Cardiac muscle cell (in vitro differentiated cells and primary cell): ENCODE measurements around the gene UTP18. TPM values are rescaled to one million over a fixed set of nuclear protein-coding genes. Genes with fewer than 3 reads are reported as not detected.
"Not testable (repeated sequence)": the region's sequence is repeated elsewhere in the genome, so short reads cannot be mapped to it uniquely, and the experiment has no call there.

ENCODE experiments used
- DNase-seq, 2 donors: peaks; one replicate each; pipeline versions ENCODE4 v3.0.0 to v3.0.0-alpha.2; 2010 to 2017; ENCODE audit warnings: low read depth in 1 of 2, low spot score in 1 of 2
- H3K27ac ChIP-seq: fragments of 200-600 bp; sonication (generic); 2 replicates; pipeline ENCODE4 v1.5.1; 2016
- H3K27me3 ChIP-seq: fragments of 200-600 bp; sonication (generic); 2 replicates; pipeline ENCODE4 v1.6.0; 2016; ENCODE audit warnings: control low read depth
- H3K36me3 ChIP-seq: fragments of 200-600 bp; sonication (generic); 2 replicates; pipeline ENCODE4 v1.5.1; 2016; ENCODE audit warnings: control low read depth
- H3K4me1 ChIP-seq: fragments of 200-600 bp; sonication (generic); 2 replicates; pipeline ENCODE4 v1.8.1; 2017; ENCODE audit warnings: low read depth, mild to moderate bottlenecking, mixed run types
- H3K4me3 ChIP-seq: fragments of 200-600 bp; sonication (generic); 2 replicates; pipeline ENCODE4 v1.5.1; 2016; ENCODE audit warnings: mild to moderate bottlenecking
- H3K9me3 ChIP-seq: fragments of 200-600 bp; sonication (generic); 2 replicates; pipeline ENCODE4 v1.5.1; 2017; ENCODE audit warnings: low read depth, mild to moderate bottlenecking, control low read depth
- CTCF ChIP-seq: IDR thresholded peaks from 2 replicates; pipeline ENCODE4 v1.5.1; 2012; ENCODE audit warnings: low read depth, mild to moderate bottlenecking, low read length
- polyA plus RNA-seq: library from polyadenylated mRNA; unstranded; fragments of >200 nt; fragmentation: Nextera tagmentation; extraction: Ambion mirVana; gene quantifications from 2 replicates; pipeline ENCODE4 v1.2.1, GENCODE V29; 2016
- total RNA-seq: library from RNA; depleted of rRNA; stranded (reverse); fragments of >200 nt; gene quantifications from 2 replicates; pipeline ENCODE4 v1.2.3, GENCODE V29; 2016

The UTP18 gene
- total and polyA plus RNA-seq, 2 experiments from 2014 or later: 19.2 to 24.9 TPM

DNA sequence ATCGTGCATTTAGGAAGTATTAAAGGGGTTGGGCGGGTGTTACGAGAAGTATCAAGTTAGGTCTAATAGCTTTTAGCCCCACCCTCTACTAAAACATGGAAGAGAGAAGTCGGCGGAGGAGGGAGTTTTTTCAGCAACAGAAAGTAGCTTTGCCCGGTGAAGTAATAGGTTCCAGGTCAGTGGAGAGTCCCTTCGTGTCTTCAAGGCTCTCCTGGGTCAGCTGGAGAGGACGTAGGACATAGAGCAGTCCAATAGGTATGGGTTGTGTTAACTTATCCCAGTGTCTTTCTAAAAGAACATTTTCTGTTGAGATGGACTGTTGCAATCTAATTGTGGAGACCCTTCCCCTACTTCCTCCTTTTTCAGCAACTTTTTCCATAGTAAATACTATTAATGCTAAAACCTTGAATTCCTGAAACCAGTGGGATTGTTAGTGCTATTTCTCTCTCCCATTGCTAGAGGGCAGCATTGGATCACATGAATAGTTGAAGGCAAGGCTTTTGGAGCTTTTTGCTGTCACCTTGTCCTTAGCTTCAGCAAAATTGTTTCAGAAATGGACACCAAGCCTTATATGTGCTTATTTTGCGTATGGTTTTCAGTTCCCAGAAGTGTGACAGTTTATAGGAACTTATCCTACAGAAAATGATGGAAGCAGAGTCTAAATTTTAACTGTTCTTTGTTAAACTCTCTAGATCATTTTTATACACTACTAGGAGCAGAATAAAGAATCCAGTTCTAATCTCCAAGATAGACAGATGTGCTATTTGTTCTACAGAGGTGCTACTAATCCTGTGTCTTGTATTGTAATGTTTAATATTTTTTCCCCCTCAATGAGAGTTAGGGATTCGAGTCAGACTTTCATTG, 38.4 kb downstream of the UTP18 start:
- no peak overlapping the region for H3K4me3 ChIP-seq
- H3K4me1 ChIP-seq: no peaks in the 10 kb centered on the region
- H3K27me3 ChIP-seq: no peaks in the 10 kb centered on the region
- peaks cover 2% of the 10 kb centered on the region for H3K36me3 ChIP-seq
- H3K27ac ChIP-seq: no peak overlapping the region
- no peaks in the 10 kb centered on the region for H3K9me3 ChIP-seq
- peak; percentile 80 for TF ChIP-seq CTCF
- peak; percentile 61 to 65 for DNase-seq

DNA sequence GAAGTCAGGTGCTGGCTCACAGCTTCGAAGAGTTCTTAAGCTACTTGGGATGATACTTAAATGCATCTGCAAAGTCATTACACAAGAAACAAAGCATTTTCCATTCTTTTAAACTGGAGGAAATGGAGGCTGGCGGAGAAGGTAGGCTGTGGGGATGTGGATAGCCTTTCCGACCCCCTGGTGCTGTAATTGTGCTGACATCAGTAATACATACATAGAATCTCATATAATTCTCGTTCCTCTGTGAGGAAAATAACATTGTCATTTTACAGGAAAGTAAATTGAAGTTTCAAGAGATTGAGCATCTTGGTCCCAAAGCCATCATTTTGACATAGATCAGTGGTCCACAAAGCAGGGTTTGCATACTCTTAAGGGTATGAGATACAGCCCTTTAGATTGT, 39.5 kb downstream of the UTP18 start:
- Histone ChIP-seq H3K36me3 (no peaks in the 10 kb centered on the region), H3K4me3 (no peak overlapping the region), H3K9me3 (no peaks in the 10 kb centered on the region), H3K27me3 (no peaks in the 10 kb centered on the region), H3K27ac (no peak overlapping the region), H3K4me1 (no peaks in the 10 kb centered on the region)
- no peak for DNase-seq
- TF ChIP-seq CTCF: no peak

- no peak for DNase-seq
- Histone ChIP-seq H3K36me3 (no peaks in the 10 kb centered on the region), H3K27me3 (no peaks in the 10 kb centered on the region), H3K9me3 (no peaks in the 10 kb centered on the region), H3K4me1 (no peaks in the 10 kb centered on the region), H3K27ac (no peak overlapping the region), H3K4me3 (no peak overlapping the region)
- no peak for TF ChIP-seq CTCF
Observed at GRCh38 chr17:51305182-51305581, 44.8 kb downstream of the UTP18 start.

DNA sequence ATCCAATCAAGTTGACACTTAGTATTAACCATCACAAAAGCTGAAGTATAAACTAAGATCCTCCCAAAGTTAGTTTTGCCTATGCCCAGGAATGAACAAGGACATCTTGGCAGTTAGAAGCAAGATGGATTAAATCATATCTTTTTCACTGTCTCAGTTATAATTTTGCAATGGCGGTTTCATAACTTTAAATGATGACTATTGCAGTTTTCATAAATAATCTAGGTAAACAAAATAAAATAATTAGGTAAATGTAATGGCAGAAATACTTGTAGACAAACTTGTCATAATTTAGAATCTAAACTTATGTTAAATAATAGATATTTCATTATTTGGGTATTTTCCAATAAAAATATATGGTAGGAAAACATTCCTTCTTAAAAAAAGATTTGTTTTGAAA, 51.7 kb downstream of the UTP18 start:
- DNase-seq, H3K27ac ChIP-seq, H3K36me3 ChIP-seq, H3K27me3 ChIP-seq, H3K4me3 ChIP-seq, H3K4me1 ChIP-seq, H3K9me3 ChIP-seq: not testable (repeated sequence)

DNA sequence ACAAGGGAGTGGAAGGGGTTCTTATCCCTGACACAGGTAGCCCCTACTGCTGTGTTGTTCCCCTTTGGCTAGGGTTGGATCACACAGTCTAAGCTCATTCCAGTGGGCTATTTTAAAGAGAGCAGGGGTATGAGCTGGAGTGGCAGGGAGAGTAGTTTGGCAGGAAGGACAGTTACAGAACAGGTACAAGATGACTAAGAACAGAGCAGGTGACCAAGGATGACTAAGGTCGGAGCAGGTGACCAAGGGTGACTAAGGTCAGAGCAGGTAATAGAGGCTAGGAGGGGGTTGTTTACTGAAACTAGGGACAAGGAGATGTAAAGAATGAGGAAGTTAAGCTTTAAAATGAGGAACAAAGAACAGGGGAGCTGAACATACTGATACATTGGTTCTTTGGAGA, 58.8 kb downstream of the UTP18 start:
- no peak overlapping the region for H3K4me3 ChIP-seq
- no peaks in the 10 kb centered on the region for H3K36me3 ChIP-seq
- no peak for DNase-seq
- no peak for TF ChIP-seq CTCF
- H3K27ac ChIP-seq: no peak overlapping the region
- H3K27me3 ChIP-seq: no peaks in the 10 kb centered on the region
- H3K4me1 ChIP-seq: no peaks in the 10 kb centered on the region
- no peaks in the 10 kb centered on the region for H3K9me3 ChIP-seq

GRCh38 chr17:51322390-51323029, 62.2 kb downstream of the UTP18 start:
- no peaks in the 10 kb centered on the region for H3K27me3 ChIP-seq
- peak; percentile 46 to 51 for DNase-seq
- no peaks in the 10 kb centered on the region for H3K36me3 ChIP-seq
- no peaks in the 10 kb centered on the region for H3K9me3 ChIP-seq
- no peak overlapping the region for H3K27ac ChIP-seq
- no peak overlapping the region for H3K4me3 ChIP-seq
- peak; percentile 47 for TF ChIP-seq CTCF
- H3K4me1 ChIP-seq: no peaks in the 10 kb centered on the region
